CD8-positive, alpha-beta memory T cell (primary cell): ENCODE results near the gene NUP88. TPM values are rescaled to one million over a fixed set of nuclear protein-coding genes. Genes with fewer than 3 reads are reported as not detected.
"Not testable (repeated sequence)": the region's sequence is repeated elsewhere in the genome, so short reads cannot be mapped to it uniquely, and the experiment has no call there.

Source experiments
- CTCF ChIA-PET: fragments of 350-600 bp; sonication (Branson Sonifier 250); formaldehyde crosslinking; loops from one replicate; lab custom pipeline; 2021; ENCODE audit warnings: antibody characterized with exemption; lab: Charles Lee
- POLR2A ChIA-PET: fragments of 350-600 bp; sonication (Branson Sonifier 250); formaldehyde crosslinking; loops from one replicate; lab custom pipeline; 2021; ENCODE audit warnings: antibody characterized with exemption; lab: Charles Lee
- DNase-seq, 5 donors: peaks; one replicate each; pipeline versions ENCODE4 v3.0.0 to v3.0.0-alpha.2; 2020 to 2022; ENCODE audit warnings: mixed read lengths in 1 of 5
- H3K27ac ChIP-seq: one replicate; pipeline ENCODE4 v1.7.0; 2013; ENCODE audit warnings: low read depth, mild to moderate bottlenecking, low read length, moderate library complexity
- H3K27me3 ChIP-seq: 2 replicates; pipeline ENCODE4 v1.7.0; 2013; ENCODE audit warnings: low read length, mild to moderate bottlenecking; ENCODE audit not compliant: insufficient read depth, poor library complexity, severe bottlenecking
- H3K36me3 ChIP-seq: 2 replicates; pipeline ENCODE4 v1.7.0; 2013; ENCODE audit warnings: mild to moderate bottlenecking, low read length, moderate library complexity; ENCODE audit not compliant: insufficient read depth
- H3K4me1 ChIP-seq: 2 replicates; pipeline ENCODE4 v1.7.0; 2013; ENCODE audit warnings: mild to moderate bottlenecking, low read length, moderate library complexity; ENCODE audit not compliant: insufficient read depth
- H3K4me3 ChIP-seq: 2 replicates; pipeline ENCODE4 v1.7.0; 2013; ENCODE audit warnings: mild to moderate bottlenecking, low read length
- H3K9me3 ChIP-seq: 2 replicates; pipeline ENCODE4 v1.7.0; 2013; ENCODE audit warnings: mild to moderate bottlenecking, low read length
- H3K27ac Mint-ChIP-seq, 8 donors: one replicate each; pipeline ENCODE4 v1.8.0; 2020 to 2021; ENCODE audit warnings: mixed read lengths in 8 of 8, mild to moderate bottlenecking in 6 of 8, inconsistent platforms in 3 of 8, moderate library complexity in 3 of 8
- H3K27me3 Mint-ChIP-seq, 2 donors: one replicate each; pipeline ENCODE4 v1.8.0; 2020 to 2021; ENCODE audit warnings: mixed read lengths in 2 of 2, mild to moderate bottlenecking in 1 of 2, moderate library complexity in 1 of 2
- H3K36me3 Mint-ChIP-seq, 3 donors: one replicate each; pipeline ENCODE4 v1.8.0; 2020 to 2021; ENCODE audit warnings: mixed read lengths in 3 of 3, inconsistent platforms in 1 of 3, mild to moderate bottlenecking in 1 of 3
- H3K4me1 Mint-ChIP-seq, 3 donors: one replicate each; pipeline ENCODE4 v1.8.0; 2020 to 2021; ENCODE audit warnings: mixed read lengths in 3 of 3, inconsistent platforms in 1 of 3, mild to moderate bottlenecking in 1 of 3
- H3K4me3 Mint-ChIP-seq, 7 donors: one replicate each; pipeline ENCODE4 v1.8.0; 2020 to 2021; ENCODE audit warnings: mixed read lengths in 7 of 7, mild to moderate bottlenecking in 6 of 7, moderate library complexity in 4 of 7, inconsistent platforms in 2 of 7
- H3K9me3 Mint-ChIP-seq, 5 donors: one replicate each; pipeline ENCODE4 v1.8.0; 2020 to 2022; ENCODE audit warnings: mixed read lengths in 5 of 5, mild to moderate bottlenecking in 3 of 5, moderate library complexity in 2 of 5, inconsistent platforms in 1 of 5
- polyA plus RNA-seq: library from polyadenylated mRNA; unstranded; fragments of 300-500 nt; fragmentation: Illumina TruSeq; gene quantifications from one replicate; pipeline ENCODE4 v1.2.3, GENCODE V29; 2021
- total RNA-seq, 2 experiments: library from RNA; stranded (reverse); gene quantifications; one replicate each; pipeline ENCODE4 v1.2.3, GENCODE V29; 2021

Gene NUP88
- total and polyA plus RNA-seq, 3 experiments from 2014 or later, result 113 to 144 (median 131) TPM

GRCh38 chr17:5431234-5431633, 11.8 kb upstream of the NUP88 start:
- H3K27me3 Mint-ChIP-seq, H3K9me3 Mint-ChIP-seq, H3K4me3 ChIP-seq, H3K4me3 Mint-ChIP-seq, CTCF ChIA-PET, H3K27me3 ChIP-seq, DNase-seq, H3K27ac ChIP-seq, H3K4me1 ChIP-seq, H3K4me1 Mint-ChIP-seq, H3K9me3 ChIP-seq: not testable (repeated sequence)
- H3K36me3 Mint-ChIP-seq, result peaks cover 4 to 86% (median 23%) of the 10 kb centered on the region in 3 donors
- peak overlapping the region in 4 of 8 donors; percentile 15 to 91 (median 34) for H3K27ac Mint-ChIP-seq
- POLR2A ChIA-PET, result interaction anchor here (1.0 kb wide), 1 partner anchor 11 kb away, joined by 3 read pairs; the partner anchor contains the start of genes NUP88 and RPAIN
- peaks cover 61% of the 10 kb centered on the region for H3K36me3 ChIP-seq

GRCh38 chr17:5430413-5430999, 11.0 kb upstream of the NUP88 start:
- peaks cover 0 to 6% (median 4%) of the 10 kb centered on the region in 3 donors for H3K4me1 Mint-ChIP-seq
- H3K36me3 Mint-ChIP-seq, result peaks cover 4 to 89% (median 25%) of the 10 kb centered on the region in 3 donors
- Histone ChIP-seq H3K4me1 (no peaks in the 10 kb centered on the region), H3K36me3 (peaks cover 68% of the 10 kb centered on the region), H3K9me3 (no peaks in the 10 kb centered on the region), H3K27me3 (no peaks in the 10 kb centered on the region), H3K27ac (no peak overlapping the region), H3K4me3 (no peak overlapping the region)
- POLR2A ChIA-PET, result interaction anchor here (1.0 kb wide), 1 partner anchor 11 kb away, joined by 3 read pairs; the partner anchor contains the start of genes NUP88 and RPAIN
- DNase-seq, result no peak
- H3K4me3 Mint-ChIP-seq, result no peak overlapping the region
- no peaks in the 10 kb centered on the region for H3K9me3 Mint-ChIP-seq
- CTCF ChIA-PET, result interaction anchor here (0.7 kb wide), 1 partner anchor 8 kb away, joined by 3 read pairs; the partner anchor contains the start of gene C1QBP
- peak overlapping the region in 4 of 8 donors; percentile 1 to 91 (median 32) for H3K27ac Mint-ChIP-seq
- H3K27me3 Mint-ChIP-seq, result no peaks in the 10 kb centered on the region

- no peaks in the 10 kb centered on the region for H3K9me3 Mint-ChIP-seq
- CTCF ChIA-PET, result interaction anchor here (4.4 kb wide), 1 partner anchor 10 kb away, joined by 19 read pairs; the partner anchor contains the start of gene C1QBP
- no peak overlapping the region for H3K4me3 ChIP-seq
- DNase-seq, result no peak
- peaks cover 4 to 90% (median 28%) of the 10 kb centered on the region in 3 donors for H3K36me3 Mint-ChIP-seq
- no peaks in the 10 kb centered on the region for H3K4me1 ChIP-seq
- H3K27me3 ChIP-seq, result no peaks in the 10 kb centered on the region
- no peaks in the 10 kb centered on the region for H3K9me3 ChIP-seq
- peaks cover 62% of the 10 kb centered on the region for H3K36me3 ChIP-seq
- peaks cover 0 to 5% (median 3%) of the 10 kb centered on the region in 3 donors for H3K4me1 Mint-ChIP-seq
- POLR2A ChIA-PET, result interaction anchor here (0.5 kb wide), 1 partner anchor 118 kb away, joined by 4 read pairs; no protein-coding TSS in a partner anchor
- no peaks in the 10 kb centered on the region for H3K27me3 Mint-ChIP-seq
- H3K4me3 Mint-ChIP-seq, result no peak overlapping the region
- H3K27ac Mint-ChIP-seq, result peak overlapping the region in 5 of 8 donors; percentile 2 to 91 (median 44)
- no peak overlapping the region for H3K27ac ChIP-seq
These were observed 9.9 kb upstream of the NUP88 start for GRCh38 chr17:5429191-5429887.

GRCh38 chr17:5425826-5426225, 6.4 kb upstream of the NUP88 start:
- Mint-ChIP-seq H3K36me3 (peaks cover 4 to 88% (median 18%) of the 10 kb centered on the region in 3 donors), H3K4me3 (no peak overlapping the region)
- POLR2A ChIA-PET, result no interaction called here

GRCh38 chr17:5424909-5425308, 5.4 kb upstream of the NUP88 start:
- no peak for DNase-seq
- no peak overlapping the region for H3K27ac ChIP-seq
- ChIA-PET POLR2A (interaction anchor here (1.6 kb wide), 1 partner anchor 11 kb away, joined by 5 read pairs; no protein-coding TSS in a partner anchor), CTCF (no interaction called here)
- no peaks in the 10 kb centered on the region for H3K27me3 ChIP-seq
- Mint-ChIP-seq H3K27ac (no peak overlapping the region), H3K36me3 (peaks cover 4 to 90% (median 18%) of the 10 kb centered on the region in 3 donors), H3K4me1 (peaks cover 19 to 34% (median 30%) of the 10 kb centered on the region in 3 donors), H3K4me3 (no peak overlapping the region), H3K9me3 (no peaks in the 10 kb centered on the region), H3K27me3 (no peaks in the 10 kb centered on the region)
- no peak overlapping the region for H3K4me3 ChIP-seq
- H3K9me3 ChIP-seq, result no peaks in the 10 kb centered on the region
- H3K36me3 ChIP-seq, result peaks cover 50% of the 10 kb centered on the region
- H3K4me1 ChIP-seq, result peaks cover 18% of the 10 kb centered on the region

More at GRCh38 chr17:5425826-5426225, 6.4 kb upstream of the NUP88 start:
- no peak overlapping the region for H3K27ac ChIP-seq
- H3K4me3 ChIP-seq, result no peak overlapping the region
- H3K4me1 Mint-ChIP-seq, result peaks cover 14 to 28% (median 23%) of the 10 kb centered on the region in 3 donors
- peak overlapping the region in 1 of 8 donors; percentile 50 for H3K27ac Mint-ChIP-seq
- DNase-seq, result no peak
- no peaks in the 10 kb centered on the region for H3K9me3 Mint-ChIP-seq
- H3K27me3 Mint-ChIP-seq, result no peaks in the 10 kb centered on the region
- peaks cover 15% of the 10 kb centered on the region for H3K4me1 ChIP-seq
- H3K36me3 ChIP-seq, result peaks cover 50% of the 10 kb centered on the region
- H3K27me3 ChIP-seq, result no peaks in the 10 kb centered on the region
- no peaks in the 10 kb centered on the region for H3K9me3 ChIP-seq
- CTCF ChIA-PET, result interaction anchor here (1.2 to 4.4 kb wide), 2 partner anchors 10 to 13 kb away, joined by 3 to 19 read pairs; partner anchors contain the start of gene C1QBP

GRCh38 chr17:5422505-5422904, 3.0 kb upstream of the NUP88 start:
- DNase-seq, result no peak
- ChIA-PET CTCF (interaction anchor here (1.3 kb wide), 1 partner anchor 17 kb away, joined by 8 read pairs; the partner anchor contains the start of gene C1QBP), POLR2A (no interaction called here)
- Mint-ChIP-seq H3K4me3 (peak overlapping the region in 1 of 7 donors; percentile 69), H3K4me1 (peaks cover 26 to 51% (median 38%) of the 10 kb centered on the region in 3 donors), H3K27ac (peak overlapping the region in 2 of 8 donors; percentile 36 to 96), H3K36me3 (peaks cover 0 to 83% (median 7%) of the 10 kb centered on the region in 3 donors), H3K27me3 (peaks cover 0 to 4% of the 10 kb centered on the region in 2 donors), H3K9me3 (no peaks in the 10 kb centered on the region)
- Histone ChIP-seq H3K4me1 (peaks cover 29% of the 10 kb centered on the region), H3K4me3 (no peak overlapping the region), H3K9me3 (no peaks in the 10 kb centered on the region), H3K27ac (no peak overlapping the region), H3K36me3 (peaks cover 28% of the 10 kb centered on the region), H3K27me3 (no peaks in the 10 kb centered on the region)

GRCh38 chr17:5419959-5420653, 644 bp upstream of the NUP88 start, which contains the start of gene RPAIN:
RPAIN (plus strand) TSS chr17:5420182; CDS start chr17:5420211, 29 bp downstream.
- peak in 4 of 5 donors; percentile 78 to 90 (median 84) for DNase-seq
- ChIA-PET CTCF (interaction anchor here (2.0 to 3.8 kb wide), 2 partner anchors 16 to 19 kb away, joined by 7 to 31 read pairs; partner anchors contain the start of gene C1QBP), POLR2A (interaction anchor here (0.6 to 1.3 kb wide), 6 partner anchors 11 to 468 kb away, joined by 3 to 16 read pairs (median 3); partner anchors contain the start of genes C1QBP and MIS12)
- peak within 1 kb of the TSS; percentile 94 to 99 (median 98) for H3K27ac Mint-ChIP-seq
- H3K9me3 Mint-ChIP-seq, result no peaks in the 10 kb centered on the region
- peaks cover 0 to 82% (median 5%) of the 10 kb centered on the region in 3 donors for H3K36me3 Mint-ChIP-seq
- peaks cover 31 to 68% (median 52%) of the 10 kb centered on the region in 3 donors for H3K4me1 Mint-ChIP-seq
- no peaks in the 10 kb centered on the region for H3K27me3 ChIP-seq
- peaks cover 41% of the 10 kb centered on the region for H3K4me1 ChIP-seq
- peak within 1 kb of the TSS; percentile 92 to 100 (median 97) for H3K4me3 Mint-ChIP-seq
- peak within 1 kb of the TSS; percentile 95 for H3K27ac ChIP-seq
- H3K9me3 ChIP-seq, result no peaks in the 10 kb centered on the region
- peak within 1 kb of the TSS; percentile 96 for H3K4me3 ChIP-seq
- peaks cover 28% of the 10 kb centered on the region for H3K36me3 ChIP-seq
- peaks cover 0 to 4% of the 10 kb centered on the region in 2 donors for H3K27me3 Mint-ChIP-seq
